Upper lobe of right lung (tissue), 1 donor: ENCODE measurements around the gene BOC. TPM values are rescaled to one million over a fixed set of nuclear protein-coding genes. Genes with fewer than 3 reads are reported as not detected.
A peak's percentile ranks its signal among the peaks of the same experiment; 100 is the strongest.

Experiments used
- ATAC-seq: fragments of 200-7000 bp; cut with Tn5 transposase; one replicate; pipeline ENCODE4 v1.9.1; 2020; ENCODE audit warnings: mild to moderate bottlenecking, moderate library complexity
- DNase-seq: peaks from one replicate; pipeline ENCODE4 v3.0.0-alpha.2; 2020
- H3K27ac ChIP-seq: fragments of 200-600 bp; one replicate; pipeline ENCODE4 v1.8.0; 2022
- H3K27me3 ChIP-seq: fragments of 200-600 bp; one replicate; pipeline ENCODE4 v1.8.0; 2022; ENCODE audit warnings: mild to moderate bottlenecking
- H3K36me3 ChIP-seq: fragments of 200-600 bp; one replicate; pipeline ENCODE4 v1.8.0; 2022
- H3K4me1 ChIP-seq: fragments of 200-600 bp; one replicate; pipeline ENCODE4 v1.8.0; 2022
- H3K4me3 ChIP-seq: fragments of 200-600 bp; one replicate; pipeline ENCODE4 v1.8.0; 2022; ENCODE audit warnings: mild to moderate bottlenecking
- H3K9me3 ChIP-seq: fragments of 200-600 bp; one replicate; pipeline ENCODE4 v1.8.0; 2022
- intact Hi-C: fragments of 100-400 bp; cut with DNase I; formaldehyde crosslinking; loops from one replicate; pipeline ENCODE4 v1.11.0; 2022
- total RNA-seq: library from RNA; stranded (reverse); fragmentation: NEBNext Ultra II Directional; extraction: Animal tissue kit (Norgen Biotek cat#: 25700); gene quantifications from one replicate; pipeline ENCODE4 v1.2.1, GENCODE V29; 2021
- TF ChIP-seq, protein P1 (sequence below): fragments of 200-600 bp; IDR thresholded peaks from one replicate; pipeline ENCODE4 v1.8.0; 2022; ENCODE audit warnings: antibody characterized with exemption
- donor health status: DM: no; HTN: yes; CAD: no; lungs with severe emphysema.

Gene BOC
- total RNA-seq, 1 donor from 2014 or later, result 6.1 TPM

DNA sequence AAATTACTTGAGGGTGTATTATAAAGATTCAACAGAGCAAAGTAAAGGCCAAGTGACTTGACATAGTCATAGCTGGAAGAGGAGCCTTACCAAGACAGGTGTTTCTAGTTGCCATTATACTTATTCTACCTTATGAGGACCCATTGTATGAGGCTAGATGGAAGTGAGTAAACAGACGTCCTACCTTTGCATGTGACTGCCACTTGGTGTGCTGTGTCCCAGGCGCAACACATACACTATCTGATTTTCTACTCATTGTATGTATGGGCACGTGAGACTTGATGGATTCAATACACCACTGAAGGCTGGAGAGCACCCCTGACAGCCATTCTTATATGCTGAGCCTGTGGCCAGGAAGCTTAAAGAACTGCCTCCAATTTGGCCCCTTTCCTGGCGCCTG is 40.5 kb downstream of the BOC start:
- ATAC-seq (no peak), DNase-seq (no peak)
- TF ChIP-seq, protein P1, sequence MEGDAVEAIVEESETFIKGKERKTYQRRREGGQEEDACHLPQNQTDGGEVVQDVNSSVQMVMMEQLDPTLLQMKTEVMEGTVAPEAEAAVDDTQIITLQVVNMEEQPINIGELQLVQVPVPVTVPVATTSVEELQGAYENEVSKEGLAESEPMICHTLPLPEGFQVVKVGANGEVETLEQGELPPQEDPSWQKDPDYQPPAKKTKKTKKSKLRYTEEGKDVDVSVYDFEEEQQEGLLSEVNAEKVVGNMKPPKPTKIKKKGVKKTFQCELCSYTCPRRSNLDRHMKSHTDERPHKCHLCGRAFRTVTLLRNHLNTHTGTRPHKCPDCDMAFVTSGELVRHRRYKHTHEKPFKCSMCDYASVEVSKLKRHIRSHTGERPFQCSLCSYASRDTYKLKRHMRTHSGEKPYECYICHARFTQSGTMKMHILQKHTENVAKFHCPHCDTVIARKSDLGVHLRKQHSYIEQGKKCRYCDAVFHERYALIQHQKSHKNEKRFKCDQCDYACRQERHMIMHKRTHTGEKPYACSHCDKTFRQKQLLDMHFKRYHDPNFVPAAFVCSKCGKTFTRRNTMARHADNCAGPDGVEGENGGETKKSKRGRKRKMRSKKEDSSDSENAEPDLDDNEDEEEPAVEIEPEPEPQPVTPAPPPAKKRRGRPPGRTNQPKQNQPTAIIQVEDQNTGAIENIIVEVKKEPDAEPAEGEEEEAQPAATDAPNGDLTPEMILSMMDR, result no peak
- Histone ChIP-seq H3K9me3 (no peaks in the 10 kb centered on the region), H3K4me3 (no peak overlapping the region), H3K36me3 (no peaks in the 10 kb centered on the region), H3K27ac (no peak overlapping the region), H3K4me1 (peaks cover 10% of the 10 kb centered on the region), H3K27me3 (no peaks in the 10 kb centered on the region)
- intact Hi-C loops, result no loop called here

DNA sequence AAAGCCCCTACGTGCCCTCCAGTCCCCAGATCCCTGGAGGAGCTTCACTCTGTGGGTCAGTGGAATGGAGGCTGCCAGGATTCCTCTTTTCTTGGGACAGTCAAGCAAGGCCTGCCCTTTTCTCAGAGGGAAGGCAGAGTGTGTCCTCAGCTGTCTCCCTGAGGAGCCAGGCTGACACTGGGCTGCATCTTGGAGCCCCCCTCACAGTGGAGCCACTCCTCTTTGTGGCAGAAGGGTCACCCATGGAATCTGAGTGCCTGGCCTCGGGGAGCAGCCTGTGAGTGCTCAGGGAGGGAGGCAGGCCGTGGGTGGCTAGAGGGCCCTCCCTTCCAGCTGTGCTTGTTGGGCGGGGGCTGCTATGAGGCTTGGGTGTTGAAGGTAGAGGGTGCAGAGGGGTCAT is 41.2 kb downstream of the BOC start:
- no peaks in the 10 kb centered on the region for H3K9me3 ChIP-seq
- H3K4me1 ChIP-seq, result peaks cover 3% of the 10 kb centered on the region
- no peaks in the 10 kb centered on the region for H3K36me3 ChIP-seq
- DNase-seq (no peak), ATAC-seq (no peak)
- TF ChIP-seq, protein P1, result no peak
- no peak overlapping the region for H3K27ac ChIP-seq
- no peak overlapping the region for H3K4me3 ChIP-seq
- H3K27me3 ChIP-seq, result no peaks in the 10 kb centered on the region
- intact Hi-C loops, result no loop called here

DNA sequence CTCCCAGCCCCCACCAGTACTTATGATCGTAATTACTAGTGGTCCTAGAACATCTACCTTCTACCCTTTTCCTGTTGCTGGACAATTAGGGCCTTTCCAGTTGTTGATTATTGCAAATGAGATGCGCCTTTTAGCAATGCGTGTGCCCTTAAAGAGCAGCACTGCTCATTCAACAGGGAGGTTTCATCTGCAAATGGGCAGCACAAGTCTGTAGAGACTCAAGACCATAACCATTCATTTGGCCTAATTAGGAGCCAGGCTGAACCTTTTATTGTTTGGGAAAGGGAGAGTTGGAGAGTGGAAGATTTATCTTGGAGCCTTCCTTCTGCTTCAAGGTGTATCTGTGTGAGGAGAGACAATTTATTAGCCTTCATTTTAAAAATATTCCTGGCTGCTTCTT is 42.3 kb downstream of the BOC start:
- intact Hi-C loops, result no loop called here
- DNase-seq, result no peak
- H3K36me3 ChIP-seq, result no peaks in the 10 kb centered on the region
- peaks cover 3% of the 10 kb centered on the region for H3K4me1 ChIP-seq
- H3K27me3 ChIP-seq, result no peaks in the 10 kb centered on the region
- no peaks in the 10 kb centered on the region for H3K9me3 ChIP-seq
- ATAC-seq, result no peak
- no peak overlapping the region for H3K27ac ChIP-seq
- no peak overlapping the region for H3K4me3 ChIP-seq
- TF ChIP-seq, protein P1, result no peak

DNA sequence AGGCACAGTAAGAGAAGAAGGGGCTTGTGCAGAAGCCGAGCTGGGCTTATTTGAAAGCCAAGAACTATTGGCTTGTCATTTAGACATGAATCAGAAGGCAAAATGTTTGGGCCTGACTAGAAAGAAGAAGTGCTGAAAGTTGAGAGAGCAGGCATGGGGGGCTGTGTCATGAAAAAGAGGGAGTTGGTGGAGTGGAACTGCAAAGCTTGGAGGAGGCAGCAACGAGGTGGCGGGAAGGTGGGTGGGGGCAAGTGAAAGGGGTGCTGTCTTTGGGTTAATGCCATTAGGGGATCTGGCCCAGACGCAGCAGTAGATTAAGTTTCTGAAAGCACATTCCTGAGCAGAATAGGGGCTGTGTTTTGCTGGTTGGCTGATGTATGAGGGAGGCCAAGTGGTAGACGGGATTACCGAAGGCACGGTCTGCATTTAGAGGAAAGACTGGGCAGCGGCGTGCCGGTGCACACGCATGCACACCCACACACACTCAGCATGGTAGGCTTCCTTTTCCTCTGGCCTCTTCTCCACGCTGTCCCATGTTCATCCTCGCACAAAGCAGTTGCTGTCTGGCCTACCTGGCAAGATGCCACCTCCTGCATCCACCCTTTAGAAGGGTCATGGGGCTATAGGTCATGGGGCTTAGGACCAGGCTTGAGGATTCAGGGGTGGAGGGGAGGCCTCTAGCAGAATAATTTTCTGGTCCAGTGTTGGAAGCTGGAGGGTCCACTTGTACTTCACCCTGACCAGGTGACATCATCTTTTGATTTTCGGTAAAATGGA is 43.0 kb downstream of the BOC start:
- no peak for DNase-seq
- Histone ChIP-seq H3K36me3 (no peaks in the 10 kb centered on the region), H3K4me3 (no peak overlapping the region), H3K27me3 (no peaks in the 10 kb centered on the region), H3K4me1 (peaks cover 3% of the 10 kb centered on the region), H3K9me3 (no peaks in the 10 kb centered on the region), H3K27ac (peak overlapping the region; percentile 11)
- intact Hi-C loops, result no loop called here
- no peak for ATAC-seq
- TF ChIP-seq, protein P1, result no peak

DNA sequence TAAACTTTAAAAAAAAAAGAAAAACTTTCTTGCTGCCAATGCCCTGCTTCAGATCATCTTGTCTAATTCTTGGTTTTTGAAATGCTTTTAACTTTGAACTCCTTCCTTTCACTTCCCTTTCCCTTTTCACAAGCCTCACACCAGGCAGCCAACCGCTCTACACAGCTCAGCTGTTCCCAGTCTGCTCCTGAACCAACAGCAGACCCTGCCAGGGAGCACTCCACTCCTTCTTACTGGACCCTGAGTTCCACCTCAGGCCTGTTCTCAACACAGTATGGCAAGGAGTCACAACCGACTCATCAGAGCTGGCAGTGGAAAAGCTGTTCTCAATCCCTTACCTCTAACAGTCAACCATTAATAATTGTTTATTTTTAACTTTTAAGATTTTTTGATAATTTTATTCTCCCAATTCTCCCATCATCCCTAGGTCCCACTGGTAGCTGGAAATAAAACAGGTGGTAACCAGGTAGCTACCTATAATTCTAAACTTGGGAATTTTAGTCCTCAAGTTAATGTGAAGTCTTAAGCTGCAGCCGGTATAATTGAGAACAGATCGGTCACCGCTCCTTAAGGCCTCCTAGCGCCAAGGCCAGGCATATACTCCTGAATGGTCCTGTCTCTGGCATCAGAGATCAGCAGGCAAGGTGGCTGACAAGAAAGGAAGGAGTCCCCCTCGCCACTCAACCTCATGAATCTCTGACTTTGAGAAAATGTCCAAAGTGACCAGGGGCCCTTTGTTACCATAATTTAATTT is 43.9 kb downstream of the BOC start:
- H3K27ac ChIP-seq, result no peak overlapping the region
- no peak for DNase-seq
- peaks cover 3% of the 10 kb centered on the region for H3K4me1 ChIP-seq
- peak; percentile 33 for ATAC-seq
- intact Hi-C loops, result no loop called here
- TF ChIP-seq, protein P1, result no peak
- H3K4me3 ChIP-seq, result no peak overlapping the region
- no peaks in the 10 kb centered on the region for H3K36me3 ChIP-seq
- H3K9me3 ChIP-seq, result no peaks in the 10 kb centered on the region
- H3K27me3 ChIP-seq, result no peaks in the 10 kb centered on the region
